NB4 (cell line): ENCODE measurements around the gene PPP1R3C.

ENCODE experiments used
- DNase-seq: peaks from one replicate; pipeline ENCODE4 v3.0.0; 2010; ENCODE audit warnings: low read depth
- H3K4me3 ChIP-seq: one replicate; pipeline ENCODE4 v1.5.1; 2011; ENCODE audit warnings: mild to moderate bottlenecking, low read depth, low read length, moderate library complexity
- MYC ChIP-seq: IDR thresholded peaks from 2 replicates; pipeline ENCODE4 v1.6.1; 2011; ENCODE audit warnings: low read depth, low read length
- POLR2A ChIP-seq: IDR thresholded peaks from 2 replicates; pipeline ENCODE4 v1.6.1; 2011; ENCODE audit warnings: mild to moderate bottlenecking; ENCODE audit not compliant: insufficient read length; ENCODE audit errors: extremely low read depth
- TF ChIP-seq, protein P1 (sequence below): IDR thresholded peaks from 2 replicates; pipeline ENCODE4 v1.6.1; 2011; ENCODE audit warnings: low read depth, low read length
- TF ChIP-seq, protein P2 (sequence below): IDR thresholded peaks from one replicate; pipeline ENCODE4 v1.5.1; 2012; ENCODE audit warnings: low read depth, low read length

The PPP1R3C gene

GRCh38 chr10:91627344-91628102 is 5.3 kb downstream of the PPP1R3C start:
- no peak for DNase-seq
- H3K4me3 ChIP-seq: no peak overlapping the region
- TF ChIP-seq MYC: no peak
- no peak for TF ChIP-seq POLR2A
- TF ChIP-seq, protein P1, sequence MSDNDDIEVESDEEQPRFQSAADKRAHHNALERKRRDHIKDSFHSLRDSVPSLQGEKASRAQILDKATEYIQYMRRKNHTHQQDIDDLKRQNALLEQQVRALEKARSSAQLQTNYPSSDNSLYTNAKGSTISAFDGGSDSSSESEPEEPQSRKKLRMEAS: no peak
- TF ChIP-seq, protein P2, sequence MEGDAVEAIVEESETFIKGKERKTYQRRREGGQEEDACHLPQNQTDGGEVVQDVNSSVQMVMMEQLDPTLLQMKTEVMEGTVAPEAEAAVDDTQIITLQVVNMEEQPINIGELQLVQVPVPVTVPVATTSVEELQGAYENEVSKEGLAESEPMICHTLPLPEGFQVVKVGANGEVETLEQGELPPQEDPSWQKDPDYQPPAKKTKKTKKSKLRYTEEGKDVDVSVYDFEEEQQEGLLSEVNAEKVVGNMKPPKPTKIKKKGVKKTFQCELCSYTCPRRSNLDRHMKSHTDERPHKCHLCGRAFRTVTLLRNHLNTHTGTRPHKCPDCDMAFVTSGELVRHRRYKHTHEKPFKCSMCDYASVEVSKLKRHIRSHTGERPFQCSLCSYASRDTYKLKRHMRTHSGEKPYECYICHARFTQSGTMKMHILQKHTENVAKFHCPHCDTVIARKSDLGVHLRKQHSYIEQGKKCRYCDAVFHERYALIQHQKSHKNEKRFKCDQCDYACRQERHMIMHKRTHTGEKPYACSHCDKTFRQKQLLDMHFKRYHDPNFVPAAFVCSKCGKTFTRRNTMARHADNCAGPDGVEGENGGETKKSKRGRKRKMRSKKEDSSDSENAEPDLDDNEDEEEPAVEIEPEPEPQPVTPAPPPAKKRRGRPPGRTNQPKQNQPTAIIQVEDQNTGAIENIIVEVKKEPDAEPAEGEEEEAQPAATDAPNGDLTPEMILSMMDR: no peak

DNA sequence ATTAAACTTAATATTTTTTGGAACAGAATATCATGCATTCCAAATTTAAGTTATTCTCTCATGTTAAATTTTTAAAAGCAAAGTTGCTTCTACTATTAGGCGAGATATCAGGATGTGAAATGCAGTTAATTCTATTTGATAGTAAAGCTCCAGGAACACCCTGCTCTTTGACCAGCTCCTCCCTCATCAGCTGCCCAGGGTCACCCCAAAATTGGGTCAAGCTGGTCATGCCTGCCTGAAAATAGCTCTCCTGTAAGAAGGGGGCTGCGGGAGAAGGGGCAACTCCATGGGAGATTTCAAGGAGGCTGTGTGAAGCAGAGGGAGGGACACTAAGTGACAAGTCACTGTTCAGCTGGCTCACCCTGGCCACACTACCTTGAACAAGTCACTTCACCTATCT is 5.9 kb downstream of the PPP1R3C start:
- DNase-seq: no peak
- TF ChIP-seq MYC (no peak), POLR2A (no peak)
- TF ChIP-seq, protein P1: no peak
- TF ChIP-seq, protein P2: no peak
- H3K4me3 ChIP-seq: no peak overlapping the region

GRCh38 chr10:91624633-91625032 is 8.2 kb downstream of the PPP1R3C start:
- no peak for DNase-seq
- no peak overlapping the region for H3K4me3 ChIP-seq
- no peak for TF ChIP-seq MYC
- TF ChIP-seq, protein P2: no peak
- TF ChIP-seq, protein P1: no peak
- TF ChIP-seq POLR2A: no peak

DNA sequence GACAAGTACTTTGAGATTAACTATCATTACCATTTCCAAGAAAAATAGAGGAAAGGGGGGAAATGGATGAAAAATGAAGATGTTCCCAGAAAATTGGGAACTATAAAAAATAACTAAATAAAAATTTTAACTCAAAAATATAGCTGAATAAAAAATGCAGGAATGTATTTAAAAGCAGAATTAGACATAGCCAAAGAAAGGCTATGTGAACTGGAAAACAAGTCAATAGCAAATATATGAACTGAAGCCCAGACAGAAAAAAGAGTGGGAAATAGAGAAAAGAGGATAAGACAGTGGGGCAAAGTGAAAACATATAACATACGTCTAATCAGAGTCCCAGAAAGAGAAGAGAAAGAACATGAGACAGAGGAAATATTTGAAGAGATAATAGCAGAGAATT is 10.3 kb downstream of the PPP1R3C start:
- H3K4me3 ChIP-seq: no peak overlapping the region
- TF ChIP-seq POLR2A: no peak
- TF ChIP-seq, protein P2: no peak
- no peak for TF ChIP-seq MYC
- TF ChIP-seq, protein P1: no peak
- no peak for DNase-seq

- TF ChIP-seq POLR2A (no peak), MYC (no peak)
- TF ChIP-seq, protein P2: no peak
- TF ChIP-seq, protein P1: no peak
- no peak overlapping the region for H3K4me3 ChIP-seq
Measured at GRCh38 chr10:91621483-91622113, 11.3 kb downstream of the PPP1R3C start.

More at GRCh38 chr10:91621483-91622113, 11.3 kb downstream of the PPP1R3C start:
- no peak for DNase-seq
